Activated CD4-positive, alpha-beta T cell treated with anti-CD3 and anti-CD28 coated beads for 4 hours (primary cell): ENCODE measurements around the gene GOLGA5.
A peak's percentile ranks its signal among the peaks of the same experiment; 100 is the strongest.
"Not testable (repeated sequence)": the region's sequence is repeated elsewhere in the genome, so short reads cannot be mapped to it uniquely, and the experiment has no call there.

Source experiments
- DNase-seq, 2 donors: peaks; one replicate each; pipeline ENCODE4 v3.0.0-alpha.2; 2020

The GOLGA5 gene

GRCh38 chr14:92780444-92781232, 13.5 kb upstream of the GOLGA5 start:
- DNase-seq: no peak

GRCh38 chr14:92781350-92781749, 12.8 kb upstream of the GOLGA5 start:
- DNase-seq: no peak

- peak in 1 of 2 donors; percentile 41 for DNase-seq
Measured at GRCh38 chr14:92783813-92784431, 10.2 kb upstream of the GOLGA5 start.

- no peak for DNase-seq
Measured at GRCh38 chr14:92785667-92786426, 8.3 kb upstream of the GOLGA5 start.

- DNase-seq: no peak
Measured at GRCh38 chr14:92786427-92786756, 7.7 kb upstream of the GOLGA5 start.

GRCh38 chr14:92787554-92787953, 6.6 kb upstream of the GOLGA5 start:
- DNase-seq: no peak

GRCh38 chr14:92789457-92790089, 4.5 kb upstream of the GOLGA5 start:
- no peak for DNase-seq

GRCh38 chr14:92792885-92793284, 1.2 kb upstream of the GOLGA5 start:
- no peak for DNase-seq

GRCh38 chr14:92794547-92794941, 439 bp downstream of the GOLGA5 start:
- DNase-seq: no peak

- no peak for DNase-seq
Measured at GRCh38 chr14:92794961-92795360, 856 bp downstream of the GOLGA5 start.

- no peak for DNase-seq
Measured at GRCh38 chr14:92797935-92798653, 4.0 kb downstream of the GOLGA5 start.

- no peak for DNase-seq
Measured at GRCh38 chr14:92798811-92799210, 4.7 kb downstream of the GOLGA5 start.

GRCh38 chr14:92800012-92800411, 5.9 kb downstream of the GOLGA5 start:
- no peak for DNase-seq

GRCh38 chr14:92800525-92800924, 6.4 kb downstream of the GOLGA5 start:
- DNase-seq: no peak

GRCh38 chr14:92801917-92802316, 7.8 kb downstream of the GOLGA5 start:
- DNase-seq: no peak

GRCh38 chr14:92802678-92803077, 8.6 kb downstream of the GOLGA5 start:
- no peak for DNase-seq

- no peak for DNase-seq
Measured at GRCh38 chr14:92813201-92813600, 19.1 kb downstream of the GOLGA5 start.

- no peak for DNase-seq
Measured at GRCh38 chr14:92819011-92819597, 25.0 kb downstream of the GOLGA5 start.

- DNase-seq: not testable (repeated sequence)
Measured at GRCh38 chr14:92819680-92820535, 25.8 kb downstream of the GOLGA5 start.

- DNase-seq: not testable (repeated sequence)
Measured at GRCh38 chr14:92820536-92820840, 26.4 kb downstream of the GOLGA5 start.

GRCh38 chr14:92830902-92831301, 36.8 kb downstream of the GOLGA5 start:
- DNase-seq: no peak
